KOPT-K1 (cell line): Measurements from ENCODE around the gene GRAP.

Experiments used
- H3K27ac ChIP-seq: fragments of 200-600 bp; sonication (generic); 2 replicates; pipeline ENCODE4 v1.5.1; 2016; ENCODE audit warnings: antibody characterized with exemption, mild to moderate bottlenecking, low read depth, low read length; ENCODE audit not compliant: poor library complexity, severe bottlenecking
- H3K36me3 ChIP-seq: fragments of 200-600 bp; sonication (generic); 2 replicates; pipeline ENCODE4 v1.5.1; 2017; ENCODE audit warnings: antibody characterized with exemption, mild to moderate bottlenecking, low read length, moderate library complexity; ENCODE audit not compliant: insufficient read depth
- H3K9me3 ChIP-seq: fragments of 200-600 bp; sonication (generic); 2 replicates; pipeline ENCODE4 v1.5.1; 2017; ENCODE audit warnings: antibody characterized with exemption, low read length, mild to moderate bottlenecking; ENCODE audit not compliant: insufficient read depth, poor library complexity, severe bottlenecking

GRAP gene

DNA sequence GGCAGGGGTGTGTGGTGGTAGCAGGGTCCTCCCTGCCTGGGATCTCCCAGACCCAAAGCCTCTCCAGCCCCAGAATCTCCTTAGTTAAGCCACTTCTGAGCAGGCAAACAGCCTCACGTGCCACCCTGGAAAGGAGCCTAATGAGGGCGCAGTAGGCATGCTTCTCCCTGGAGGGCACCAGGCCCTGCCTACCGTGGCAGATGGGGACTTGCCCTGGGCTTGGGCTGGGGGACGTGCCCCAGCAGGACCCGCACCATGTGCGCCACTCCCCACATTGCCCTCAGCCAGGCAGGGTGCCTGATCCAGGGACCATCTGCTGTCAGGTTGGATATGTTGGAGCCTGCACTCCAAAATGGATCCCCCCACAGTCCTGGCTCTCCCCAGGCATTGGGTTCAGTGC, 56.4 kb downstream of the GRAP start:
- Histone ChIP-seq H3K9me3 (peaks cover 6% of the 10 kb centered on the region), H3K36me3 (no peaks in the 10 kb centered on the region)

DNA sequence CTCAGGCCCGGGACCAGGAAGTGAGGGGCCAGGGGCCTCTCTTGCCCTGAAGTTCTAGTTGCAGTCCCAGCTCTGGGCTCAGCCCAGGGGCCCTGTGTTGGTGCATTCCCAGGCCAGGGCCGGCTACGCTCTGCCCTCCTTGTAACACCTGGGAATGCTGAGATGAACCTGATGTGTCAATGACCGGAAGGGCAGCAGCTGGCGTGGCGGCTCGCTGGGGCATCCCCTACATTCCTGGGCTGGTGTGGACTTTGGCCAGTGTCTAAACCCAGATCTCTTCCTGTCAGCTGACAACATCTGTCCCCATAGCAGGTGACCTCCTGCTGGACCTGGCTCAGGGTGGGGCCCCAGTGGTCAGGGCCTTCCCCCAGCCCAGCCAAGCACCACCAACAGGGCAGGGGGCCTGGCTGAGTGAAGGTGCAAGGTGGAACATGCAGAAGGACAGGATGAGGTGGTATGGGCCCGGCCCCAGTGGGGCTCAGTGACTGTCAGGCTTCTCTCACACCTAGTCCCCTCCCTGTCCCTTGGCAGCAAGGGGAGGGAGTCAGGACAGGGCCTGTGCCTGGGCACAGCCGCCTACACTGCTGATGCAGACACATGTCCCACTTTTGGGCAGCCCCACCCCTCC, 58.1 kb downstream of the GRAP start:
- H3K9me3 ChIP-seq: no peaks in the 10 kb centered on the region
- H3K27ac ChIP-seq: no peak overlapping the region
- no peaks in the 10 kb centered on the region for H3K36me3 ChIP-seq

More for the DNA sequence above, 56.4 kb downstream of the GRAP start:
- H3K27ac ChIP-seq: no peak overlapping the region

DNA sequence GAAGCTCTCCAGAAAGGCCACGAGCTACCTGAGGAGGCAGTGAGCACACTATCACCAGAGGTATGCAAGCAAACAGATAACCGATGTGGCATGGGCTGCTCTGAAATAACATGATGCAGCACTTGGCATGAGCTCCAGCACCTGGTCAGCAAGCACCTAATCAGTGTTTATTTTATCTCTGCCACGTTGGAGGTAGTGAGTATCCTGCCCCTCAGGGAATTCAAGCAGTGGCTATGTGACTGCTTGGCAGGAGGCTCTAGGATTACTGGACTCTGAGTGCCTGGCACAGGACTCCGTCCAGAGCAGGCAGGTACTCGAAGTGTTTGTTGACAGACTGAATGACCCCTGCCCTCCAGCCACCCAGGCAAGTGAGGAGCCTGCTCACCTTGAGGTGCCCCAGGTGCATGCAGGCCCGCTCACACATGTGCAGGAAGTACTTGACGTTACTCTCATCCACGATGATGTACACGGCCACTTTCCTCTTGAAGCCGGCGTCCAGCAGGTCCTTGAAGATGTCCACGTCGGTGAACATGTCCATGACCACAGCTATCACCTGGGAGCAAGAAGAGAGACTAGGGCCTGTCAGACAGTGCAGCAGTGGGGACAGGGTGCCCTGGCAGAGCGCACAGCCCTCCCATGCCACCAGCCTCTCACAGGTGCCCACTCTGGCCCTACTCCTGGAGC, 58.8 kb downstream of the GRAP start:
- no peaks in the 10 kb centered on the region for H3K36me3 ChIP-seq

DNA sequence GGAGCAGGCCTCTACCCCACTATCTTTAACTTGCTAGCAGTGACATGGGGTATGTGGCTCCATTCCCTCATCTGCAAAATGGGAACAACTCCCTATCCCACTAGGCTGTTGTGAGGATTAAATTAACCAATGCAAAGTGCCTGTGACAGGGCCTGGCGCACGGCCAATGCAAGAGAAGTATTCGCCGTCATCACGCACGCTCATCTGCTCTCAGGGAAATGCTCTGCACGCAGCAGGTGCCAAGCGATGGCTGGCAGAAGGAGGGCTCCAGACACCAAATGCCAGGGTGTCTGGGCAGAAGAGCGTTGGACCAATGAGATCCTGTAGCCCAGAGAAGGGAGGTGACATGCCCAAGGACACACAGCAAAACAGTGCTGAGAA, 59.5 kb downstream of the GRAP start:
- Histone ChIP-seq H3K36me3 (no peaks in the 10 kb centered on the region), H3K9me3 (no peaks in the 10 kb centered on the region), H3K27ac (no peak overlapping the region)

More for the DNA sequence above, 58.8 kb downstream of the GRAP start:
- Histone ChIP-seq H3K27ac (no peak overlapping the region), H3K9me3 (no peaks in the 10 kb centered on the region)

DNA sequence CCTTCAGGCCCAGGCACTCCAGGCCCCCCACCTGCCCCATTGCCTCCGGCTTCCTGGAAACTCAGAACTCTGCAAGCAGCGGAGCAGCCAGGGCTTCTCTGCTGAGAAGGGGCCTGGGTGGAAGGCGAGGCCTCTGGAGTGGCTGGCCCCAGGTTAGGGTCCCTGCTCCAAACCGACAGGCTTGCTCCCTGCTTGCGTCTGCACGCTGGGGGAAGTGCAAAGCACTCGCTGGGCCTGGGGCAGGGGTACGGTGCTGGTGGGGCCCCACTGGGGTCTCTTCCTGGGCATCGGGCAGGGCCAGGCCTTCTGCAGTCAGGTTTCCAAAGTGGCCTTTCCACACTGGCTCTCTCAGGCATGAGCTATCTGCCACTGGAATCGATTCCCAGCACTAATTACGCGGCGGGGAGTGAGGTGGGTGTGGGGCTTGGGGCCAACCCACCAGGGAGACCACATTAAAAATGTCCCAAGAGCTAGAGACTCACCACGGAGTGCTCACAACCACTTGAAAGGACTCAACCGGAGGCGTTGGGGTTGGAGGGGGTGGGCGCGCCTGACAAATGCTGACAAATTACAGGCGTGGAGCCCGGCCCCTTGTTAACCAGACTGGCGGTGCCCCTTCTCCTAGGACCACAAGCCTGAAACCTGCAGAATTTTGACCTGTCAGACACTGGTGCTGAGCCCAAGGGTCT, 60.1 kb downstream of the GRAP start:
- Histone ChIP-seq H3K36me3 (no peaks in the 10 kb centered on the region), H3K9me3 (no peaks in the 10 kb centered on the region), H3K27ac (no peak overlapping the region)

DNA sequence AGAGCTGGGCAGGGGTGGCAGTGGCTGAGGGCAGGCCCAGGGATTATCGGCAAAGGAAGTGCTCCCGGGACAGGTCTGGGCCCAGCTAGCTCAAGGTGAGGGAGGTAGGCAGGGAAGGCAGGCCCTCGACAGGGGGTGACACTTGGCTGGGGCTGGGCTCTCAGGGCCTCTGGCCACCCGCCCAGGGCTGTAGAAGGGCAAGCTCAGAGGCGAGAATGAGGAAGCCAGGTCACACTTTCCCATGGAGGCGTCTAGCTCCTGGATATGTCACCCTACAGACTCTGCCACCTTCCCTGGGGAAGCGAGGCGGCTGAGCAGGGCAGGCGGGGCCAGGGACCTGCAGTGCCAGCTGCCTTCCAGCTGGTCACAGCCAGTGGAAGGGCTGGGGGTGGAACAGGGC, 61.3 kb downstream of the GRAP start:
- Histone ChIP-seq H3K27ac (no peak overlapping the region), H3K9me3 (no peaks in the 10 kb centered on the region), H3K36me3 (no peaks in the 10 kb centered on the region)

DNA sequence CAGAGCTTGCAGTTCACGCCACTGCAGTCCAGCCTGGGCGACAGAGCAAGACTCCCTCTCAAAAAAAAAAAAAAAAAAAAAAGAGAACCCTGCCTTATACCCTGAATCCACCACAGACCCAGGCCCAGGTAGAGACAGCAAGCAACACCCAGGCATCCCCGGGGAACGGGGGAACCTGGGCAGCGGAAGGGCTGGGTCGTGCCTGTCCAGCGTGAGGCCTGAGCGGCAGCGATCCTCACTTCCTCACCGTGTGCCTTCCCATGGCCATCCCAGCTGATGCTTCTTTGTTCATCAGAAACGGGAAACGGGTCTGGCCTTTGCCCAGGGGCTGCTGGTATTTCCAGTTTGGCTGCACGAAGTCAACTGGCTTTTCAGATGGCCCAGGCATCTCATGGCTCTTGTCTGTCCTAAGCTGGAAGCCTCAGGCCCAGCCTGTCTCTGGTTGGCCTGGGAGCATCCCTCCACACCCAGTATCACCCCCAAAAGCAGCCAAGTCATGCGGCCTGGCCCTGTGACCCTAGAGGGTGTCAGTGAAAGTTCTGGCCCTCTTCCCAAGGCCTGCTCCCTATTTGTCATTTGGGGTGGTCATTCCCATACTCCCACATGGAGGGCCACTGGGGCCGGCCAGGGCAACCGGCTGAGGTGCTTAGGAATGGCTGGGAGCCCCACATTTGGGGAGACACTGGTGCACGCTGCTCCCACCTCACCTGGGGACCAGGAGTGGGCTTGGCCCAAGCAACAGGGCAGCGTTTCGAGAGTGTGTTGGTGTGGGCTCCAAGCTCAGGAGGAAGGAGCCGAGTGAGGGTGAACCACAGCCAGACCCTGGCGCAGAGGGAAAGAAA, 62.3 kb downstream of the GRAP start:
- H3K9me3 ChIP-seq: no peaks in the 10 kb centered on the region
- H3K27ac ChIP-seq: no peak overlapping the region
- no peaks in the 10 kb centered on the region for H3K36me3 ChIP-seq

DNA sequence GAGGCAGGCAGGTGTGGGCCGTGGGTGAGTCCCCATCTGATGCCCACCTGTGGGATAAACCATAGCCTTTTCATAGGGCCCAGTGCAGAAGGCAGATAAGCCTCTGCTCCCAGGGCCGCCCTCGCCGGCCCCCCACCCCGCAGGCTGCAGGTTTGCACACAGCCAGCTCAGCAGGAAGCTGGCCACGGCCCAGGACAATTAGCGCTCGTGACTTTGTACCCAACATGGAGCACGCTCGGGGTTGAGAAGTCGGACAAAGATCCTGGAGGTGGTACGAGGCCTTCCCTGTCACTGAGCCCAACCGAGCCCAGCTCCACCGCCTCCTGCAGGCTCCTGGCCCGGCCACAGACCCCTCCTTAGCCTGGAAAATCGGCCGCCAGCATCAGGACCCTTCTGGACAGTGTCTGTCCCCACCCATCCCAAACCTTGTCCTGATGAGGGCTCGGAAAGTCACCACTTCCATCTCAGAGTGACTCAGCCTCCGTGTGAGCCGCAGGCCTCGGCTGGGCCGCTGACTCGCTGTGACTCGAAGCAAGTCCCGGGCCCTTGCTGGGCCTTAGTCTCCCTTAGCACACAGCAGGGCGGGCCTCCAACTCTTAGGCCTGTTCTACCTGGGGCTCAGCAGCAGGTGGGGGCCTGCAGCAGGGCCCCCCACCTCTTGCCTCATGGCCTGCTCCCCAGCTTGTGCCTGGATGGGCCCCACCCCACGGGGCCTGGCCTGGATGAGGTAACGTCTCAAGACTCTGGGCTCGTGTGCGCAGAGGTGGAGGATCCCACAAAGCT, 64.9 kb downstream of the GRAP start:
- no peak overlapping the region for H3K27ac ChIP-seq
- no peaks in the 10 kb centered on the region for H3K36me3 ChIP-seq
- H3K9me3 ChIP-seq: no peaks in the 10 kb centered on the region

DNA sequence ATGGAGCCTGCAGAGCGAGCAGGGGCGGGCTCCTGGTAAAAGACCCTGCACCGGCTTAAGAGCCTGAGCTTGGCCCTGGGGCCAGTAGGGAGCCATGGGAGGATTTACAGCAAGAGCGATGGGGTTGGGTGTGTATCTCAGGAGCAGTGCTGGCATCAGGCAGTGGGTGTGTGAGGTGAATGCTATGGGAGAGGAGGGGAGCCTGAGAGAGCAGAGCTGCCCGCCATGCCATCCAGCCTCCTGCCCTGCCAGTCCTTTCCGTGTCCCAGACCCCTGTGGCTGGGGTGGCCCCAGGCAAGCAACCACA, 65.5 kb downstream of the GRAP start:
- H3K36me3 ChIP-seq: no peaks in the 10 kb centered on the region
- no peaks in the 10 kb centered on the region for H3K9me3 ChIP-seq
- H3K27ac ChIP-seq: no peak overlapping the region

DNA sequence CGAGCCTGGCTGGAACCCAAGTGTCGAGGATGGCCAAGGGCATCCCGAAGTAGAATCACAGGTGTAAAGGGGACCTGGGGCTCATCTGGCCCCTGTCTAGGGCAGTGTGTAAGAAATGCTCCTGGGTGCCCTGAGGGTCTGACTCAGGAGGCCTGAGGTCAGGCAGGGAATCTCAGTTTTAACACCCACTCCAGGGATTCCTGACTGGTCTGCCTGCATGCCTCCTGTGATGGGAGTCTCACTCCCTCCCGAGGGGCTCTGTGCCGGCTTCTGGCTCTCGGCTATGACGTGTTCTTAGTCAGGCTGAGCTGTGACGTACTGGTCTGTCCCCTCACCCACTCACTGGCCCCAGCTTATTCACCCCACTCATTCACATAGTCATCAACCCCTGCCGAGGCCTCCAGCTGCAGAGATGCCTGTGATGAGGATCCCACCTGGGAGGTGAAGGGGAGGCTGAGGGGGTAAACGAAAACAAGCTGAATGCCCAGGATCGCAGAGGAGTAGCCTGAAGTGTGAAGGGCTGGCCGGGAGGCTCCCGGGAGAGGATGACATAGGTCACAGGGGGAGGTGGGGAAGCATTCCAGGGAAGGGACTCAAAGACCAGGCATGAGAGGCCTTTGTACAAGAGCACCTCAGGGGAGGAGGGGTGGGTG, 65.9 kb downstream of the GRAP start:
- Histone ChIP-seq H3K27ac (no peak overlapping the region), H3K36me3 (no peaks in the 10 kb centered on the region), H3K9me3 (no peaks in the 10 kb centered on the region)

DNA sequence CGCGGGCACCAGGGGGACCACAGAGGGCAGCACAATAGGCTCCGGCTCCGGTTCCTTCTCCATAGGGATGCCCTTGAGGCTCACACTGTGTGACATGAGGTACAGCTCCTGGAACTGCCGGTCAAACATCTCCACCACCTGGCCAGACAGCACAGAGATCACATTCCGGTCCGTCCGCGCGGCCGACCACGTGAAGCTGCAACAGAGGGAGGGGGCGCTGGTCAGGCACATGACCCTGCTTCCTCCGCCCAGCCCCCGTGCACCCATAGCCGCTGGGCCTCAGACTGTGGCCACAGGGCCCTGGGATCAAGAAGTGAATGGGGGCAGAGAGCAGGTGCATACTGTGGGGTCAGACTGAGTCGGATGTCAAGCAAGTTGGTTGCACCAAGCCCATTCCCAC, 68.1 kb downstream of the GRAP start:
- H3K36me3 ChIP-seq: no peaks in the 10 kb centered on the region
- no peak overlapping the region for H3K27ac ChIP-seq
- no peaks in the 10 kb centered on the region for H3K9me3 ChIP-seq

DNA sequence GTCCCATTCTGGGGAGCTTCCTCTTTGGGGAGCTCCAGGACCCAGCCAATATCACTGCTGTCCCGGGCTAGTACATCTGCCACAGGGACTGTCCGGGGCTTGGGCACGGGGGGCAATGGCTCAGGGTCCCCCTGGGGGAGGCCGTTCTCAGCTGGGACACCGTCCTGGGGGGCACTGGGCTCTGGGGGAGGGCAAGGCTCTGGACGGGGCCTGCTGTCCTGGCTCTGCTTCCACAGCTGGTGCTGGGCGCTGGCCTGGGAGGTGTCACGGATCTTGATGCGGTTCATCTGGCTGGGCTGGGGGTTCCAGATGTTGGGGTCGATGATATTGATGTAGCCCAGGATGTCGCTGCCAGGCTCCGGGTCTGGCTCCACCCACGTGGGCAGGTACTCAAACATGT, 68.7 kb downstream of the GRAP start:
- Histone ChIP-seq H3K9me3 (no peaks in the 10 kb centered on the region), H3K27ac (no peak overlapping the region), H3K36me3 (no peaks in the 10 kb centered on the region)

DNA sequence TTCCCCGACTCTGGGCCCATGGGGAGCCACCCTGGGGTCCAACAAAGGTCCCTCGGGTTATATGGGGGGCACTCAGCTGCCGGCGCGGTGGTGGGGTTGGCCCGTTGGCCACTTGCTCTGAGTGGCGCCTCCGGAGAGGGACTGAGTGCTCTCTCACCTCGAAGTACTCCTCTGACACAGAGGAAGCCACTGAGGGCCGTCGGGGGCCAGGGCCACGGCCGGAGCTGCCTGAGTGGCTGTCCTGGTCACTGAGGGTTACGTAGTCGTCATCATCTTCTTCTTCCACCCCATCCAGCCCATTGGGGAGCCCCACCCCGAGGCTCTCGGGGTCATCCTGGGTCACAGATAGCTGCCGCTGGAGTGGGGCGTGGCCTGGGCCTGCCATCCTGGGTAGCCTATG, 69.1 kb downstream of the GRAP start:
- H3K27ac ChIP-seq: no peak overlapping the region
- H3K36me3 ChIP-seq: no peaks in the 10 kb centered on the region
- no peaks in the 10 kb centered on the region for H3K9me3 ChIP-seq

DNA sequence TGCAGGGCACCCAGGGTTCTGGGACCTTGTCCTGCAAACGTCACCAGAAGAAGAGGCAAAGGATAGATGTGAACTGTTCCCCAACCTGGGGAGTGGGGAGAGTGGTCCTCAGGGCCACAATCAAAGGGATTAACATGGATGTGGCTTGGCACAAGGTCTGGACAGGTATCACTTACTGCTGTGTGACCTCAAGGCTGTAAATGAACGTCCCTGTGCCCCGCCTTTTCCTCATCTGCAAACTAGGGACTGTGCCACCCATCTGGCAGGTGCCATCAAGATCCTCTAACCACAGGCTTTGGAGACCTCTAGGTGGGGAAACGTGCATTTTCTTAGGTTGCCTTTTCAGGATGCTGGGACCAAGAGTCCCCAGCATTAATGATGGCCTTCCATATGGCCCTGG, 69.7 kb downstream of the GRAP start:
- H3K9me3 ChIP-seq: no peaks in the 10 kb centered on the region
- H3K36me3 ChIP-seq: no peaks in the 10 kb centered on the region
- H3K27ac ChIP-seq: no peak overlapping the region
